ENCODE results near the gene PLA2G4A. TPM values are rescaled to one million over a fixed set of nuclear protein-coding genes. Genes with fewer than 3 reads are reported as not detected.

Gene PLA2G4A
- polyA plus RNA-seq, 1 of the 3 experiments (the other 2 are of a cell fraction): 0.26 TPM

DNA sequence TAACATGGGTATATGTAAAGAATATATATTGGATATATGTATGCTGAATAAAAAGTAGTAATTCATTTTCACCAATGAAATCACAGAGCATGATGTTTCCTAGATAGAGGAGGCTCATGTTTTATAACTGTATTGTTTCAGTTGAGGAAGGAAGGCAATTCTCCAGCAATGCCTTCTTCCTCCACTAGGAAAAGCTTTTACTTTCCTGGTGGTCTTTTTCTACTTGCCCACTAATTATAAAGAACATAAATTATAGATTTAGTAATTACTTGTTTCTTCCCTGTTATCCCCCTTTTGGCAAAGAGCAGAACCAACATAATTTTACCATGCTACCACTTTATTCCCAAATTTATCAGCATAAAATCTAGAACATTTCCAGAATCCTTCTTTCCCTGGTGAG is 159.0 kb downstream of the PLA2G4A start:
- TF ChIP-seq, protein P1, sequence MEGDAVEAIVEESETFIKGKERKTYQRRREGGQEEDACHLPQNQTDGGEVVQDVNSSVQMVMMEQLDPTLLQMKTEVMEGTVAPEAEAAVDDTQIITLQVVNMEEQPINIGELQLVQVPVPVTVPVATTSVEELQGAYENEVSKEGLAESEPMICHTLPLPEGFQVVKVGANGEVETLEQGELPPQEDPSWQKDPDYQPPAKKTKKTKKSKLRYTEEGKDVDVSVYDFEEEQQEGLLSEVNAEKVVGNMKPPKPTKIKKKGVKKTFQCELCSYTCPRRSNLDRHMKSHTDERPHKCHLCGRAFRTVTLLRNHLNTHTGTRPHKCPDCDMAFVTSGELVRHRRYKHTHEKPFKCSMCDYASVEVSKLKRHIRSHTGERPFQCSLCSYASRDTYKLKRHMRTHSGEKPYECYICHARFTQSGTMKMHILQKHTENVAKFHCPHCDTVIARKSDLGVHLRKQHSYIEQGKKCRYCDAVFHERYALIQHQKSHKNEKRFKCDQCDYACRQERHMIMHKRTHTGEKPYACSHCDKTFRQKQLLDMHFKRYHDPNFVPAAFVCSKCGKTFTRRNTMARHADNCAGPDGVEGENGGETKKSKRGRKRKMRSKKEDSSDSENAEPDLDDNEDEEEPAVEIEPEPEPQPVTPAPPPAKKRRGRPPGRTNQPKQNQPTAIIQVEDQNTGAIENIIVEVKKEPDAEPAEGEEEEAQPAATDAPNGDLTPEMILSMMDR (IDR thresholded peaks at IDR 0.05): peak; percentile 42
- TF ChIP-seq TCF12 (IDR thresholded peaks at IDR 0.05): no peak
- H3F3A ChIP-seq (replicated peaks; ENCODE audit: insufficient read depth): no peaks in the 10 kb centered on the region
- H3K9me2 ChIP-seq: no peaks in the 10 kb centered on the region
- POLR2A ChIA-PET: no interaction called here
- no peak overlapping the region for H3K4me3 ChIP-seq (ENCODE audit: low read depth in 2 of 2, low read length in 1 of 2)
- H3K36me3 ChIP-seq (replicated peaks in 1 of 2; ENCODE audit: control insufficient read depth in 1 of 2, insufficient read depth in 2 of 2, low read length in 1 of 2): no peaks in the 10 kb centered on the region
- H3K4me1 ChIP-seq (ENCODE audit: control insufficient read depth in 1 of 2, insufficient read depth in 2 of 2, low read depth in 1 of 2, low read length in 1 of 2): peaks cover 0 to 2% of the 10 kb centered on the region in 2 experiments; a peak in 2 of 4 replicates
- H3K4me2 ChIP-seq: no peak overlapping the region
- no peak for DNase-seq
- H3K9ac ChIP-seq: no peak overlapping the region
- no peaks in the 10 kb centered on the region for H3K79me2 ChIP-seq (ENCODE audit: insufficient read depth)
- H3K9me3 ChIP-seq: no peaks in the 10 kb centered on the region
- no peaks in the 10 kb centered on the region for H4K20me1 ChIP-seq (ENCODE audit: insufficient read depth)
- H2AFZ ChIP-seq (ENCODE audit: low read depth): no peak overlapping the region
- H3K27me3 ChIP-seq (ENCODE audit: insufficient read depth): no peaks in the 10 kb centered on the region
- CTCF ChIA-PET: interaction anchor here (0.9 to 3.0 kb wide), 3 partner anchors 181 to 613 kb away, joined by 3 to 11 read pairs (median 3); partner anchors contain the start of gene TPR
- H3K27ac ChIP-seq (ENCODE audit: low read depth in 2 of 2, low read length in 1 of 2): no peak overlapping the region

DNA sequence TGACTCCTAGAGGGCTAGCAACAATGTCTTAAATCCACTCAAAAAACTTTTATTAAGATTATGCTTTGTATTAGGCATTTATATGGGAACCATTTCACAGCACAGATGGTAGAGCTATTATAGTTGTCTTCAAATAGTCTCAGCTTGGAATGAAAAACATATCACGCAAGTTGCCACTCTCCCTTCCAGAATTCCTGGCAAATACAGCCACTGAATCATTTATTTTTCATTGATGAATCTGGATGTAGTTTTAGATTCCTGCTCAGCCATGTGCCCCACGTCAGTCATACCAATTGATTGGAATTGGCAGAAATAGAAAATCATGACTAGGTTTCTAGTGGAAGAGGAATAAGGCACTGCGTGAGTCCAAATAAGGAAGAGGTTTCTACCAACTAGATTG is 165.2 kb downstream of the PLA2G4A start:
- TF ChIP-seq JUND (IDR thresholded peaks at IDR 0.05): no peak
- TF ChIP-seq FOXJ3 (CRISPR knock-in tag; IDR thresholded peaks at IDR 0.05): no peak
- TF ChIP-seq GABPA (IDR thresholded peaks at IDR 0.05; ENCODE audit: low read depth): no peak
- TF ChIP-seq, protein P2, sequence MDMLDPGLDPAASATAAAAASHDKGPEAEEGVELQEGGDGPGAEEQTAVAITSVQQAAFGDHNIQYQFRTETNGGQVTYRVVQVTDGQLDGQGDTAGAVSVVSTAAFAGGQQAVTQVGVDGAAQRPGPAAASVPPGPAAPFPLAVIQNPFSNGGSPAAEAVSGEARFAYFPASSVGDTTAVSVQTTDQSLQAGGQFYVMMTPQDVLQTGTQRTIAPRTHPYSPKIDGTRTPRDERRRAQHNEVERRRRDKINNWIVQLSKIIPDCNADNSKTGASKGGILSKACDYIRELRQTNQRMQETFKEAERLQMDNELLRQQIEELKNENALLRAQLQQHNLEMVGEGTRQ (IDR thresholded peaks at IDR 0.05; ENCODE audit: borderline replicate concordance, low read depth, low read length): no peak
- TF ChIP-seq YY1 (IDR thresholded peaks at IDR 0.05; ENCODE audit: low read depth): no peak
- TF ChIP-seq, protein P3, sequence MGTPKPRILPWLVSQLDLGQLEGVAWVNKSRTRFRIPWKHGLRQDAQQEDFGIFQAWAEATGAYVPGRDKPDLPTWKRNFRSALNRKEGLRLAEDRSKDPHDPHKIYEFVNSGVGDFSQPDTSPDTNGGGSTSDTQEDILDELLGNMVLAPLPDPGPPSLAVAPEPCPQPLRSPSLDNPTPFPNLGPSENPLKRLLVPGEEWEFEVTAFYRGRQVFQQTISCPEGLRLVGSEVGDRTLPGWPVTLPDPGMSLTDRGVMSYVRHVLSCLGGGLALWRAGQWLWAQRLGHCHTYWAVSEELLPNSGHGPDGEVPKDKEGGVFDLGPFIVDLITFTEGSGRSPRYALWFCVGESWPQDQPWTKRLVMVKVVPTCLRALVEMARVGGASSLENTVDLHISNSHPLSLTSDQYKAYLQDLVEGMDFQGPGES (IDR thresholded peaks at IDR 0.05; ENCODE audit: low read depth, low read length): no peak
- TF ChIP-seq POLR2AphosphoS5 (IDR thresholded peaks at IDR 0.05; ENCODE audit: low read depth, low read length): no peak
- TF ChIP-seq RXRA (IDR thresholded peaks at IDR 0.05; ENCODE audit: borderline replicate concordance, low read depth): no peak
- TF ChIP-seq CHD2 (IDR thresholded peaks at IDR 0.05; ENCODE audit: low read length, partially characterized antibody): no peak
- TF ChIP-seq, protein P4, sequence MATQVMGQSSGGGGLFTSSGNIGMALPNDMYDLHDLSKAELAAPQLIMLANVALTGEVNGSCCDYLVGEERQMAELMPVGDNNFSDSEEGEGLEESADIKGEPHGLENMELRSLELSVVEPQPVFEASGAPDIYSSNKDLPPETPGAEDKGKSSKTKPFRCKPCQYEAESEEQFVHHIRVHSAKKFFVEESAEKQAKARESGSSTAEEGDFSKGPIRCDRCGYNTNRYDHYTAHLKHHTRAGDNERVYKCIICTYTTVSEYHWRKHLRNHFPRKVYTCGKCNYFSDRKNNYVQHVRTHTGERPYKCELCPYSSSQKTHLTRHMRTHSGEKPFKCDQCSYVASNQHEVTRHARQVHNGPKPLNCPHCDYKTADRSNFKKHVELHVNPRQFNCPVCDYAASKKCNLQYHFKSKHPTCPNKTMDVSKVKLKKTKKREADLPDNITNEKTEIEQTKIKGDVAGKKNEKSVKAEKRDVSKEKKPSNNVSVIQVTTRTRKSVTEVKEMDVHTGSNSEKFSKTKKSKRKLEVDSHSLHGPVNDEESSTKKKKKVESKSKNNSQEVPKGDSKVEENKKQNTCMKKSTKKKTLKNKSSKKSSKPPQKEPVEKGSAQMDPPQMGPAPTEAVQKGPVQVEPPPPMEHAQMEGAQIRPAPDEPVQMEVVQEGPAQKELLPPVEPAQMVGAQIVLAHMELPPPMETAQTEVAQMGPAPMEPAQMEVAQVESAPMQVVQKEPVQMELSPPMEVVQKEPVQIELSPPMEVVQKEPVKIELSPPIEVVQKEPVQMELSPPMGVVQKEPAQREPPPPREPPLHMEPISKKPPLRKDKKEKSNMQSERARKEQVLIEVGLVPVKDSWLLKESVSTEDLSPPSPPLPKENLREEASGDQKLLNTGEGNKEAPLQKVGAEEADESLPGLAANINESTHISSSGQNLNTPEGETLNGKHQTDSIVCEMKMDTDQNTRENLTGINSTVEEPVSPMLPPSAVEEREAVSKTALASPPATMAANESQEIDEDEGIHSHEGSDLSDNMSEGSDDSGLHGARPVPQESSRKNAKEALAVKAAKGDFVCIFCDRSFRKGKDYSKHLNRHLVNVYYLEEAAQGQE (IDR thresholded peaks at IDR 0.05; ENCODE audit: low read depth, low read length): no peak
- POLR2A ChIA-PET: no interaction called here

More for the DNA sequence above, 165.2 kb downstream of the PLA2G4A start:
- H3K27me3 ChIP-seq (ENCODE audit: insufficient read depth): no peaks in the 10 kb centered on the region
- no peak overlapping the region for H2AFZ ChIP-seq (ENCODE audit: low read depth)
- no peaks in the 10 kb centered on the region for H3K9me3 ChIP-seq
- 53% methylated on average over 3 of the region's 3 CpGs for WGBS (ENCODE audit: low lambda C conversion rate)
- no peaks in the 10 kb centered on the region for H3K9me2 ChIP-seq
- H3F3A ChIP-seq (replicated peaks; ENCODE audit: insufficient read depth): no peaks in the 10 kb centered on the region
- no peak overlapping the region for H3K9ac ChIP-seq
- H3K4me3 ChIP-seq (ENCODE audit: low read depth in 2 of 2, low read length in 1 of 2): no peak overlapping the region
- H4K20me1 ChIP-seq (ENCODE audit: insufficient read depth): no peaks in the 10 kb centered on the region
- H3K27ac ChIP-seq (ENCODE audit: low read depth in 2 of 2, low read length in 1 of 2): no peak overlapping the region
- CTCF ChIA-PET: interaction anchor here (1.0 to 2.0 kb wide), 4 partner anchors 8 to 511 kb away, joined by 3 to 11 read pairs (median 4); no protein-coding TSS in a partner anchor
- H3K79me2 ChIP-seq (ENCODE audit: insufficient read depth): no peaks in the 10 kb centered on the region
- H3K4me2 ChIP-seq: no peak overlapping the region
- no peak for DNase-seq
- no peaks in the 10 kb centered on the region for H3K4me1 ChIP-seq (ENCODE audit: control insufficient read depth in 1 of 2, insufficient read depth in 2 of 2, low read depth in 1 of 2, low read length in 1 of 2)
- no peaks in the 10 kb centered on the region for H3K36me3 ChIP-seq (replicated peaks in 1 of 2; ENCODE audit: control insufficient read depth in 1 of 2, insufficient read depth in 2 of 2, low read length in 1 of 2)
